ENCODE data around the gene SYNCRIP. TPM values are rescaled to one million over a fixed set of nuclear protein-coding genes. Genes with fewer than 3 reads are reported as not detected.

Gene SYNCRIP
- total RNA-seq, 1 experiment from 2014 or later = 199 TPM

GRCh38 chr6:85685713-85686112 is 43.0 kb upstream of the SYNCRIP start:
- no peaks in the 10 kb centered on the region for H3K9me3 ChIP-seq (ENCODE audit: control insufficient read depth, low read depth, low read length)
- no peak overlapping the region for H4K91ac ChIP-seq (ENCODE audit: insufficient read length, low read depth, low read length)
- no peak overlapping the region for H3K4me2 ChIP-seq (ENCODE audit: insufficient read depth, insufficient read length, low read length)
- Mint-ChIP-seq H3K27ac (no peak overlapping the region), H3K36me3 (ENCODE audit: insufficient read depth in 1 of 3, low read depth in 3 of 3) (peaks cover 4 to 7% (median 6%) of the 10 kb centered on the region in 3 experiments; a peak in 6 of 7 replicates), H3K27me3 (ENCODE audit: low read depth) (0 out of 2 replicates have a peak, but pooled peaks cover 4% of the 10 kb centered on the region), H3K4me3 (no peak overlapping the region), H3K4me1 (no peaks in the 10 kb centered on the region), H3K9me3 (peaks cover 2 to 5% of the 10 kb centered on the region in 2 experiments; a peak in 1 of 5 replicates)
- TF ChIP-seq CTCF (conservative IDR thresholded peaks at IDR 0.05) = no peak
- no peak overlapping the region for H4K8ac ChIP-seq (replicated peaks; ENCODE audit: insufficient read length, low read depth, low read length)
- no peak overlapping the region for H2BK120ac ChIP-seq (ENCODE audit: low read depth, low read length, poor library complexity, severe bottlenecking)
- no peak overlapping the region for H3K18ac ChIP-seq (ENCODE audit: insufficient read length, low read depth, low read length)
- H3K14ac ChIP-seq (ENCODE audit: insufficient read depth, low read length) = no peak overlapping the region
- no peak overlapping the region for H2BK5ac ChIP-seq (ENCODE audit: insufficient read length, low read length)
- no peaks in the 10 kb centered on the region for H3K79me2 ChIP-seq (ENCODE audit: insufficient read depth, low read length)
- H2AK5ac ChIP-seq (ENCODE audit: insufficient read length, low read length) = no peak overlapping the region
- no peak overlapping the region for H2AFZ ChIP-seq (ENCODE audit: low read length)
- no peak overlapping the region for H3K9ac ChIP-seq (ENCODE audit: extremely low read depth, insufficient read length, low read length)
- H3K27me3 ChIP-seq (ENCODE audit: insufficient read depth, low read length) = no peaks in the 10 kb centered on the region
- H3K23me2 ChIP-seq (ENCODE audit: insufficient read length, low read depth, low read length, poor library complexity, severe bottlenecking) = no peaks in the 10 kb centered on the region
- no peak overlapping the region for H2BK20ac ChIP-seq (ENCODE audit: low read depth, low read length, poor library complexity, severe bottlenecking)
- H2BK15ac ChIP-seq (ENCODE audit: low read depth, low read length) = no peak overlapping the region
- H4K5ac ChIP-seq (ENCODE audit: insufficient read length, low read depth, low read length) = no peak overlapping the region
- DNase-seq = no peak
- H3K4ac ChIP-seq (ENCODE audit: low read depth, low read length) = no peak overlapping the region
- no peak overlapping the region for H3K23ac ChIP-seq (ENCODE audit: insufficient read length, low read depth, low read length)
- no peaks in the 10 kb centered on the region for H4K20me1 ChIP-seq (ENCODE audit: control insufficient read depth, insufficient read depth, insufficient read length)
- no CpG with 5 or more reads among the region's 4 CpGs for WGBS (ENCODE audit: extremely low coverage, insufficient read length, low lambda C conversion rate)
- H3T11ph ChIP-seq (ENCODE audit: low read length) = no peak overlapping the region
- no peak overlapping the region for H2BK12ac ChIP-seq (ENCODE audit: insufficient read length, low read depth, low read length)
- no peaks in the 10 kb centered on the region for H3K79me1 ChIP-seq (ENCODE audit: insufficient read depth, low read depth, low read length, poor library complexity, severe bottlenecking)
- no peak overlapping the region for H3K56ac ChIP-seq (ENCODE audit: insufficient read length, low read depth, low read length)
- H3K27ac ChIP-seq (ENCODE audit: insufficient read length, low read depth, low read length) = no peak overlapping the region
- H3K4me1 ChIP-seq (ENCODE audit: insufficient read depth, low read length) = no peaks in the 10 kb centered on the region

All from H9 (cell line).